Peyer's patch (tissue), 4 donors: ENCODE data around the gene UVRAG.

Experiments used
- POLR2A ChIP-seq, 2 donors: fragments of 450-650 bp; IDR thresholded peaks; one replicate each; pipeline ENCODE4 v1.5.1; 2017; ENCODE audit warnings: antibody characterized with exemption in 2 of 2, mild to moderate bottlenecking in 2 of 2, moderate library complexity in 2 of 2
- TF ChIP-seq, protein P1 (sequence below), 6 experiments: fragments of 450-650 bp in 4 of 6; fragments of 200-600 bp in 2 of 6; sonication (generic) in 1 of 6; IDR thresholded peaks; one replicate each; pipeline ENCODE4 v1.5.1; 2017 to 2019; ENCODE audit warnings: antibody characterized with exemption in 6 of 6, mild to moderate bottlenecking in 3 of 6, moderate library complexity in 1 of 6

DNA sequence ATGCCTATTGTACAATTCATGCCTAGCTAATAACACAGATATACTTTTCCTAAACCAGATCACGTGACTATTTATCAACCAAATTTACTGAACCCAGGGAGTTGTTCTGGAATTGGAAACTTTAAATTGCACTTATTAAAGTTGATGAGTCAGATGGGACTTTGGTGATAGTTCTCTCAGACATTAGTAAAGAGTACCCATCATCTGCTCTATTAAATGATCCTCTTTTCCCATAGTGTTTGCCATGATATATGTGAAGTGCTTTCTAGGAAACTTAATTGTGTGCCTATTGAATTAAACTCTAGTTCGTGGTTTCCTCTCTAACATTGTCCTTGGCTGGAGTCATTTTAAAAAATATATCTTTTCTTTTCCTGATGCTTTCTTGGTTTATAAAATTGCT, 99.0 kb downstream of the UVRAG start:
- TF ChIP-seq, protein P1, sequence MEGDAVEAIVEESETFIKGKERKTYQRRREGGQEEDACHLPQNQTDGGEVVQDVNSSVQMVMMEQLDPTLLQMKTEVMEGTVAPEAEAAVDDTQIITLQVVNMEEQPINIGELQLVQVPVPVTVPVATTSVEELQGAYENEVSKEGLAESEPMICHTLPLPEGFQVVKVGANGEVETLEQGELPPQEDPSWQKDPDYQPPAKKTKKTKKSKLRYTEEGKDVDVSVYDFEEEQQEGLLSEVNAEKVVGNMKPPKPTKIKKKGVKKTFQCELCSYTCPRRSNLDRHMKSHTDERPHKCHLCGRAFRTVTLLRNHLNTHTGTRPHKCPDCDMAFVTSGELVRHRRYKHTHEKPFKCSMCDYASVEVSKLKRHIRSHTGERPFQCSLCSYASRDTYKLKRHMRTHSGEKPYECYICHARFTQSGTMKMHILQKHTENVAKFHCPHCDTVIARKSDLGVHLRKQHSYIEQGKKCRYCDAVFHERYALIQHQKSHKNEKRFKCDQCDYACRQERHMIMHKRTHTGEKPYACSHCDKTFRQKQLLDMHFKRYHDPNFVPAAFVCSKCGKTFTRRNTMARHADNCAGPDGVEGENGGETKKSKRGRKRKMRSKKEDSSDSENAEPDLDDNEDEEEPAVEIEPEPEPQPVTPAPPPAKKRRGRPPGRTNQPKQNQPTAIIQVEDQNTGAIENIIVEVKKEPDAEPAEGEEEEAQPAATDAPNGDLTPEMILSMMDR (IDR thresholded peaks at IDR 0.05), result no peak
- TF ChIP-seq POLR2A (IDR thresholded peaks at IDR 0.05), result no peak
